Astrocyte (in vitro differentiated cells and primary cell): ENCODE measurements around the gene CNP.

Experiments
- CTCF ChIP-seq: IDR thresholded peaks from 2 replicates; pipeline ENCODE4 v1.5.1; 2011; ENCODE audit warnings: low read depth, mild to moderate bottlenecking, inconsistent platforms, low read length, moderate library complexity; ENCODE audit not compliant: insufficient read depth
- EZH2 ChIP-seq: IDR thresholded peaks from 2 replicates; pipeline ENCODE4 v1.6.1; 2012; ENCODE audit warnings: mild to moderate bottlenecking, low read length, inconsistent platforms; ENCODE audit not compliant: insufficient read depth

DNA sequence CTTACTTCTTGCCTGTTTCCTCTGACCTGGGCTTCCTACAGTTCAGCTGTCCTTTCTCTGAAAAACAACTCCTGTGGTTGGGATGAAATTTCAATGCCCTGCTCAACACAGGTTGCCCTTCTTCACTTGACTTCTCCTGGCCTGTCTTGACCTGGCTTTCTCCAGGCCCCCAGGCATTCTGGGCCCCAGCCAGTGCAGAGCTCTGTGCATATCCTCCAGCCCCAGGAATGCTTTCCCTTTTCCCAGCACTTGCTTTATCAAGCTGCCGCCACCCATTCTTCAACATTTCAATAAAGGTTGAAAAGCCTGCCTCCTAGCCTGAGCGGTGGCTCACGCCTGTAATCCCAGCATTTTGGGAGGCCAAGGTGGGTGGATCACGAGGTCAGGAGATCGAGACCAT is 25.4 kb upstream of the CNP start:
- no peak for TF ChIP-seq CTCF
- TF ChIP-seq EZH2: no peak
